Measurements from ENCODE around the gene IQUB. TPM values are rescaled to one million over a fixed set of nuclear protein-coding genes. Genes with fewer than 3 reads are reported as not detected.
"Not testable (repeated sequence)": the region's sequence is repeated elsewhere in the genome, so short reads cannot be mapped to it uniquely, and the experiment has no call there.

IQUB gene
- total RNA-seq, 3 donors from 2014 or later (not counting 1 experiment from before 2014, with no cell fraction given): 0.09 to 0.45 (median 0.18) TPM

GRCh38 chr7:123526533-123526932, 7.9 kb downstream of the IQUB start:
- DNase-seq; H3K4me1 Mint-ChIP-seq; H3K36me3 Mint-ChIP-seq; H3K4me3 Mint-ChIP-seq; intact Hi-C loops (cut with micrococcal nuclease); H3K27me3 ChIP-seq (ENCODE audit: control insufficient read depth, insufficient read depth, low read length); H3K9me3 Mint-ChIP-seq; H3K36me3 ChIP-seq (ENCODE audit: control insufficient read depth, insufficient read depth, low read length); H3K27ac Mint-ChIP-seq; H3K4me3 ChIP-seq (ENCODE audit: low read length); H3K27ac ChIP-seq (ENCODE audit: low read length); ATAC-seq; H3K9me3 ChIP-seq (ENCODE audit: control insufficient read depth, insufficient read depth, low read length); H3K4me1 ChIP-seq (ENCODE audit: control insufficient read depth, insufficient read depth, low read length): not testable (repeated sequence)
- 95% methylated on average over 6 of the region's 7 CpGs for WGBS (ENCODE audit: insufficient coverage)
- H3K27me3 Mint-ChIP-seq (ENCODE audit: low read depth in 2 of 2): peaks cover 0 to 10% of the 10 kb centered on the region in 2 donors

- peaks cover 9 to 17% of the 10 kb centered on the region in 2 donors for H3K27me3 Mint-ChIP-seq (ENCODE audit: low read depth in 2 of 2)
- DNase-seq: no peak
- no peaks in the 10 kb centered on the region for H3K9me3 Mint-ChIP-seq
- no peak overlapping the region for H3K27ac ChIP-seq (ENCODE audit: low read length)
- intact Hi-C loops (cut with micrococcal nuclease): no loop called here
- H3K4me1 Mint-ChIP-seq: no peaks in the 10 kb centered on the region
- no peaks in the 10 kb centered on the region for H3K9me3 ChIP-seq (ENCODE audit: control insufficient read depth, insufficient read depth, low read length)
- no peak overlapping the region for H3K4me3 Mint-ChIP-seq
- no peak for ATAC-seq
- H3K4me3 ChIP-seq (ENCODE audit: low read length): no peak overlapping the region
- H3K36me3 Mint-ChIP-seq: no peaks in the 10 kb centered on the region
- no peaks in the 10 kb centered on the region for H3K36me3 ChIP-seq (ENCODE audit: control insufficient read depth, insufficient read depth, low read length)
- no peaks in the 10 kb centered on the region for H3K4me1 ChIP-seq (ENCODE audit: control insufficient read depth, insufficient read depth, low read length)
- H3K27ac Mint-ChIP-seq: no peak overlapping the region
- no peak for TF ChIP-seq CTCF (IDR thresholded peaks at IDR 0.05)
- H3K27me3 ChIP-seq (ENCODE audit: control insufficient read depth, insufficient read depth, low read length): no peaks in the 10 kb centered on the region
- 82% methylated on average over 1 of the region's 2 CpGs for WGBS (ENCODE audit: insufficient coverage)
These were observed 12.3 kb downstream of the IQUB start for GRCh38 chr7:123522066-123522465.

- H3K4me3 ChIP-seq (ENCODE audit: low read length): no peak overlapping the region
- no peaks in the 10 kb centered on the region for H3K4me1 ChIP-seq (ENCODE audit: control insufficient read depth, insufficient read depth, low read length)
- no peak overlapping the region for H3K27ac ChIP-seq (ENCODE audit: low read length)
- ATAC-seq (no peak), DNase-seq (no peak)
- Mint-ChIP-seq H3K4me1 (no peaks in the 10 kb centered on the region), H3K9me3 (no peaks in the 10 kb centered on the region), H3K4me3 (no peak overlapping the region), H3K27ac (no peak overlapping the region), H3K27me3 (ENCODE audit: low read depth in 2 of 2) (peaks cover 11 to 37% of the 10 kb centered on the region in 2 donors), H3K36me3 (no peaks in the 10 kb centered on the region)
- WGBS (ENCODE audit: insufficient coverage): 79% methylated on average over 2 of the region's 2 CpGs
- no peak for TF ChIP-seq CTCF (IDR thresholded peaks at IDR 0.05)
- H3K27me3 ChIP-seq (ENCODE audit: control insufficient read depth, insufficient read depth, low read length): no peaks in the 10 kb centered on the region
- no peaks in the 10 kb centered on the region for H3K36me3 ChIP-seq (ENCODE audit: control insufficient read depth, insufficient read depth, low read length)
- intact Hi-C loops (cut with micrococcal nuclease): no loop called here
- peaks cover 5% of the 10 kb centered on the region for H3K9me3 ChIP-seq (ENCODE audit: control insufficient read depth, insufficient read depth, low read length)
These were observed 29.2 kb downstream of the IQUB start for GRCh38 chr7:123505221-123505620.

GRCh38 chr7:123502201-123502600, 32.2 kb downstream of the IQUB start:
- Histone ChIP-seq H3K36me3 (ENCODE audit: control insufficient read depth, insufficient read depth, low read length) (no peaks in the 10 kb centered on the region), H3K4me3 (ENCODE audit: low read length) (no peak overlapping the region), H3K9me3 (ENCODE audit: control insufficient read depth, insufficient read depth, low read length) (peaks cover 5% of the 10 kb centered on the region), H3K4me1 (ENCODE audit: control insufficient read depth, insufficient read depth, low read length) (no peaks in the 10 kb centered on the region), H3K27ac (ENCODE audit: low read length) (no peak overlapping the region), H3K27me3 (ENCODE audit: control insufficient read depth, insufficient read depth, low read length) (no peaks in the 10 kb centered on the region)
- DNase-seq (no peak), ATAC-seq (no peak)
- no peaks in the 10 kb centered on the region for H3K9me3 Mint-ChIP-seq
- intact Hi-C loops (cut with micrococcal nuclease): no loop called here
- H3K4me1 Mint-ChIP-seq: no peaks in the 10 kb centered on the region
- no peaks in the 10 kb centered on the region for H3K36me3 Mint-ChIP-seq
- peaks cover 15 to 55% of the 10 kb centered on the region in 2 donors for H3K27me3 Mint-ChIP-seq (ENCODE audit: low read depth in 2 of 2)
- 88% methylated on average over 4 of the region's 5 CpGs for WGBS (ENCODE audit: insufficient coverage)
- H3K27ac Mint-ChIP-seq: no peak overlapping the region
- TF ChIP-seq CTCF (IDR thresholded peaks at IDR 0.05): no peak
- H3K4me3 Mint-ChIP-seq: no peak overlapping the region
